GM12865 (cell line): Measurements from ENCODE around the gene LMCD1.
A peak's percentile ranks its signal among the peaks of the same experiment; 100 is the strongest.
"Not testable (repeated sequence)": the region's sequence is repeated elsewhere in the genome, so short reads cannot be mapped to it uniquely, and the experiment has no call there.

Experiments used
- DNase-seq: peaks from one replicate; pipeline ENCODE4 v3.0.0; 2010; ENCODE audit warnings: low read depth
- H3K4me3 ChIP-seq: 2 replicates; pipeline ENCODE4 v1.5.1; 2011; ENCODE audit warnings: mild to moderate bottlenecking, low read depth, low read length, control low read depth
- CTCF ChIP-seq: IDR thresholded peaks from 2 replicates; pipeline ENCODE4 v1.5.1; 2011; ENCODE audit warnings: low read length, control low read depth, low read depth, inconsistent platforms; ENCODE audit not compliant: insufficient read depth; ENCODE audit errors: missing control alignments

LMCD1 gene

GRCh38 chr3:8578282-8578681, 76.7 kb downstream of the LMCD1 start:
- TF ChIP-seq CTCF: no peak
- no peak overlapping the region for H3K4me3 ChIP-seq
- DNase-seq: peak; percentile 21

GRCh38 chr3:8579096-8579495, 77.5 kb downstream of the LMCD1 start:
- DNase-seq: peak; percentile 70
- no peak overlapping the region for H3K4me3 ChIP-seq
- no peak for TF ChIP-seq CTCF

- DNase-seq: no peak
- no peak overlapping the region for H3K4me3 ChIP-seq
- no peak for TF ChIP-seq CTCF
These were observed 78.3 kb downstream of the LMCD1 start for GRCh38 chr3:8579943-8580342.

- H3K4me3 ChIP-seq, DNase-seq: not testable (repeated sequence)
These were observed 78.8 kb downstream of the LMCD1 start for GRCh38 chr3:8580434-8580833.

GRCh38 chr3:8581373-8581772, 79.8 kb downstream of the LMCD1 start:
- no peak overlapping the region for H3K4me3 ChIP-seq
- no peak for DNase-seq
- TF ChIP-seq CTCF: no peak

GRCh38 chr3:8581806-8582445, 80.3 kb downstream of the LMCD1 start:
- no peak for DNase-seq
- TF ChIP-seq CTCF: no peak
- H3K4me3 ChIP-seq: no peak overlapping the region

- no peak overlapping the region for H3K4me3 ChIP-seq
- no peak for DNase-seq
- TF ChIP-seq CTCF: no peak
These were observed 83.0 kb downstream of the LMCD1 start for GRCh38 chr3:8584661-8585060.
